ENCODE results near the gene GALNT11.
"Not testable (repeated sequence)": the region's sequence is repeated elsewhere in the genome, so short reads cannot be mapped to it uniquely, and the experiment has no call there.

The GALNT11 gene

GRCh38 chr7:152025077-152025936, at the start of gene GALNT11:
Gene GALNT11, plus strand, starts transcription at chr7:152025674. Its CDS starts 68,554 bp downstream, at chr7:152094228.
- peak; percentile 91 for DNase-seq

GRCh38 chr7:151978616-151979015, 46.9 kb upstream of the GALNT11 start:
- no peak for DNase-seq

GRCh38 chr7:151981223-151981622, 44.3 kb upstream of the GALNT11 start:
- no peak for DNase-seq

- no peak for DNase-seq
These were observed 42.7 kb upstream of the GALNT11 start for GRCh38 chr7:151982806-151983205.

GRCh38 chr7:151984612-151985011, 40.9 kb upstream of the GALNT11 start:
- no peak for DNase-seq

GRCh38 chr7:151987748-151988529, 37.5 kb upstream of the GALNT11 start:
- DNase-seq = no peak

- DNase-seq = peak; percentile 77
These were observed 33.1 kb upstream of the GALNT11 start for GRCh38 chr7:151992375-151992774.

- peak; percentile 9 for DNase-seq
These were observed 31.3 kb upstream of the GALNT11 start for GRCh38 chr7:151993977-151994676.

- DNase-seq = no peak
These were observed 25.9 kb upstream of the GALNT11 start for GRCh38 chr7:151999424-152000090.

GRCh38 chr7:152000191-152000590, 25.3 kb upstream of the GALNT11 start:
- DNase-seq = no peak

- DNase-seq = no peak
These were observed 19.1 kb upstream of the GALNT11 start for GRCh38 chr7:152006336-152006735.

GRCh38 chr7:152011860-152012259, 13.6 kb upstream of the GALNT11 start:
- DNase-seq = no peak

- DNase-seq = no peak
These were observed 12.2 kb upstream of the GALNT11 start for GRCh38 chr7:152013230-152013629.

- DNase-seq = no peak
These were observed 11.5 kb upstream of the GALNT11 start for GRCh38 chr7:152013974-152014373.

GRCh38 chr7:152014722-152015121, 10.8 kb upstream of the GALNT11 start:
- no peak for DNase-seq

- DNase-seq = no peak
These were observed 9.9 kb upstream of the GALNT11 start for GRCh38 chr7:152015600-152015999.

GRCh38 chr7:152016947-152017346, 8.5 kb upstream of the GALNT11 start:
- DNase-seq = no peak

- not testable (repeated sequence) for DNase-seq
These were observed 7.8 kb upstream of the GALNT11 start for GRCh38 chr7:152017683-152018082.

- not testable (repeated sequence) for DNase-seq
These were observed 3.7 kb upstream of the GALNT11 start for GRCh38 chr7:152021740-152022139.

- DNase-seq = peak; percentile 26
These were observed 740 bp downstream of the GALNT11 start for GRCh38 chr7:152025937-152026890.
